ENCODE measurements around the gene SNCAIP. TPM values are rescaled to one million over a fixed set of nuclear protein-coding genes. Genes with fewer than 3 reads are reported as not detected.
"Not testable (repeated sequence)": the region's sequence is repeated elsewhere in the genome, so short reads cannot be mapped to it uniquely, and the experiment has no call there.

Gene SNCAIP
- total RNA-seq, 1 donor from 2014 or later = 1.3 TPM

- DNase-seq (ENCODE audit: low spot score) = no peak
- intact Hi-C loops (cut with DNase I) = no loop called here
Observed at GRCh38 chr5:122352331-122352730, 40.3 kb downstream of the SNCAIP start.

GRCh38 chr5:122353361-122353760, 41.3 kb downstream of the SNCAIP start:
- DNase-seq (ENCODE audit: low spot score); intact Hi-C loops (cut with DNase I): not testable (repeated sequence)

- no peak for DNase-seq (ENCODE audit: low spot score)
- intact Hi-C loops (cut with DNase I) = no loop called here
Observed at GRCh38 chr5:122354293-122354692, 42.3 kb downstream of the SNCAIP start.

GRCh38 chr5:122355324-122355723, 43.3 kb downstream of the SNCAIP start:
- DNase-seq (ENCODE audit: low spot score) = no peak
- intact Hi-C loops (cut with DNase I) = no loop called here

- intact Hi-C loops (cut with DNase I) = no loop called here
- DNase-seq (ENCODE audit: low spot score) = no peak
Observed at GRCh38 chr5:122356855-122357254, 44.8 kb downstream of the SNCAIP start.

GRCh38 chr5:122358372-122358979, 46.4 kb downstream of the SNCAIP start:
- intact Hi-C loops (cut with DNase I) = no loop called here

GRCh38 chr5:122362361-122362760, 50.3 kb downstream of the SNCAIP start:
- intact Hi-C loops (cut with DNase I) = no loop called here
- DNase-seq (ENCODE audit: low spot score) = no peak

More at GRCh38 chr5:122358372-122358979, 46.4 kb downstream of the SNCAIP start:
- no peak for DNase-seq (ENCODE audit: low spot score)

GRCh38 chr5:122363623-122364022, 51.6 kb downstream of the SNCAIP start:
- no peak for DNase-seq (ENCODE audit: low spot score)
- intact Hi-C loops (cut with DNase I) = no loop called here

GRCh38 chr5:122366501-122366900, 54.5 kb downstream of the SNCAIP start:
- DNase-seq (ENCODE audit: low spot score) = no peak
- intact Hi-C loops (cut with DNase I) = no loop called here

GRCh38 chr5:122367456-122367855, 55.4 kb downstream of the SNCAIP start:
- DNase-seq (ENCODE audit: low spot score) = no peak
- intact Hi-C loops (cut with DNase I) = no loop called here

GRCh38 chr5:122368510-122369251, 56.6 kb downstream of the SNCAIP start:
- no peak for DNase-seq (ENCODE audit: low spot score)
- intact Hi-C loops (cut with DNase I) = no loop called here

GRCh38 chr5:122369253-122369815, 57.3 kb downstream of the SNCAIP start:
- intact Hi-C loops (cut with DNase I) = no loop called here

GRCh38 chr5:122371511-122372151, 59.6 kb downstream of the SNCAIP start:
- DNase-seq (ENCODE audit: low spot score) = no peak
- intact Hi-C loops (cut with DNase I) = no loop called here

More at GRCh38 chr5:122369253-122369815, 57.3 kb downstream of the SNCAIP start:
- DNase-seq (ENCODE audit: low spot score) = no peak

- intact Hi-C loops (cut with DNase I) = no loop called here
- DNase-seq (ENCODE audit: low spot score) = no peak
Observed at GRCh38 chr5:122374110-122374509, 62.1 kb downstream of the SNCAIP start.

- no peak for DNase-seq (ENCODE audit: low spot score)
- intact Hi-C loops (cut with DNase I) = no loop called here
Observed at GRCh38 chr5:122375801-122376200, 63.8 kb downstream of the SNCAIP start.

GRCh38 chr5:122376250-122376649, 64.2 kb downstream of the SNCAIP start:
- no peak for DNase-seq (ENCODE audit: low spot score)
- intact Hi-C loops (cut with DNase I) = no loop called here

- intact Hi-C loops (cut with DNase I) = no loop called here
- DNase-seq (ENCODE audit: low spot score) = no peak
Observed at GRCh38 chr5:122377026-122377425, 65.0 kb downstream of the SNCAIP start.

- DNase-seq (ENCODE audit: low spot score); intact Hi-C loops (cut with DNase I): not testable (repeated sequence)
Observed at GRCh38 chr5:122382938-122383337, 70.9 kb downstream of the SNCAIP start.

GRCh38 chr5:122384739-122385235, 72.8 kb downstream of the SNCAIP start:
- intact Hi-C loops (cut with DNase I) = no loop called here
- DNase-seq (ENCODE audit: low spot score) = no peak

GRCh38 chr5:122385286-122385685, 73.2 kb downstream of the SNCAIP start:
- intact Hi-C loops (cut with DNase I) = no loop called here
- no peak for DNase-seq (ENCODE audit: low spot score)

Measured in cardiac septum (tissue), 1 donor.